Measurements from ENCODE around the gene LSM4. TPM values are rescaled to one million over a fixed set of nuclear protein-coding genes. Genes with fewer than 3 reads are reported as not detected.

LSM4 gene
- total and polyA plus RNA-seq, 2 of the 4 experiments (the other 2 are of a cell fraction), result 44.8 to 118 TPM

Small RNAs within 50 kb of the gene (microRNA-seq; reads per million reads assigned to microRNA genes)
- gene MIR3188 (ENCODE audit: insufficient read depth in 1 of 2, insufficient read length in 1 of 2, unreplicated experiment in 1 of 2) (0.37 to 7.2 reads per million in 2 experiments), gene RN7SL513P (ENCODE audit: insufficient read depth, insufficient read length) (not detected), gene RPL39P38 (ENCODE audit: insufficient read depth, insufficient read length) (not detected)

Small RNAs within 50 kb of the gene (small RNA-seq; reads per million reads assigned to genes)
- 0 reads per million in 5 experiments for gene MIR3188
- gene RN7SL513P, result 0 reads per million in 5 experiments
- gene RPL39P38, result 0 reads per million in 5 experiments

Other genes starting within 250 kb of the LSM4 start
- not detected in 2 replicates for gene IL12RB1, start 236.1 kb downstream of the LSM4 start, total RNA-seq (2012; rRNA removed)
- not detected in 2 replicates for gene IL12RB1, start 236.1 kb downstream of the LSM4 start, polyA plus RNA-seq (2012; rRNA removed)
- 1.3 and 1.4 TPM in 2 replicates for gene MAST3, start 225.3 kb downstream of the LSM4 start, total RNA-seq (2012; rRNA removed)
- gene MAST3, start 225.3 kb downstream of the LSM4 start, polyA plus RNA-seq (2012; rRNA removed), result 3.9 and 4.3 TPM in 2 replicates
- gene PIK3R2, start 169.9 kb downstream of the LSM4 start, total RNA-seq (2012; rRNA removed), result 8.9 and 12.2 TPM in 2 replicates
- 25.1 and 27.7 TPM in 2 replicates for gene PIK3R2, start 169.9 kb downstream of the LSM4 start, polyA plus RNA-seq (2012; rRNA removed)
- 1.1 and 2.3 TPM in 2 replicates for gene IFI30, start 149.3 kb downstream of the LSM4 start, total RNA-seq (2012; rRNA removed)
- 2.3 and 4.0 TPM in 2 replicates for gene IFI30, start 149.3 kb downstream of the LSM4 start, polyA plus RNA-seq (2012; rRNA removed)
- 7.2 TPM in 2 replicates for gene MPV17L2, start 129.9 kb downstream of the LSM4 start, total RNA-seq (2012; rRNA removed)
- 19.5 and 22.5 TPM in 2 replicates for gene MPV17L2, start 129.9 kb downstream of the LSM4 start, polyA plus RNA-seq (2012; rRNA removed)
- gene RAB3A, start 119.0 kb downstream of the LSM4 start, total RNA-seq (2012; rRNA removed), result 2.8 and 3.0 TPM in 2 replicates
- 13.4 and 13.6 TPM in 2 replicates for gene RAB3A, start 119.0 kb downstream of the LSM4 start, polyA plus RNA-seq (2012; rRNA removed)
- gene PDE4C, start 96.6 kb downstream of the LSM4 start, total RNA-seq (2012; rRNA removed), result 0.18 TPM in 1 of 2 replicates, not detected in the other
- 0.22 and 0.24 TPM in 2 replicates for gene PDE4C, start 96.6 kb downstream of the LSM4 start, polyA plus RNA-seq (2012; rRNA removed)
- gene IQCN, start 48.6 kb downstream of the LSM4 start, total RNA-seq (2012; rRNA removed), result 0.18 and 0.28 TPM in 2 replicates
- 0.60 and 0.67 TPM in 2 replicates for gene IQCN, start 48.6 kb downstream of the LSM4 start, polyA plus RNA-seq (2012; rRNA removed)
- gene JUND, start 41.5 kb downstream of the LSM4 start, total RNA-seq (2012; rRNA removed), result 14.2 and 22.8 TPM in 2 replicates
- 77.2 and 101 TPM in 2 replicates for gene JUND, start 41.5 kb downstream of the LSM4 start, polyA plus RNA-seq (2012; rRNA removed)
- 11.1 and 14.3 TPM in 2 replicates for gene PGPEP1, start 17.5 kb upstream of the LSM4 start, total RNA-seq (2012; rRNA removed)
- 11.8 and 13.3 TPM in 2 replicates for gene PGPEP1, start 17.5 kb upstream of the LSM4 start, polyA plus RNA-seq (2012; rRNA removed)
- 5.6 and 10.3 TPM in 2 replicates for gene GDF15, start 63.1 kb upstream of the LSM4 start, total RNA-seq (2012; rRNA removed)
- gene GDF15, start 63.1 kb upstream of the LSM4 start, polyA plus RNA-seq (2012; rRNA removed), result 43.5 and 49.8 TPM in 2 replicates
- gene LRRC25, start 74.5 kb upstream of the LSM4 start, total RNA-seq (2012; rRNA removed), result not detected in 2 replicates
- gene LRRC25, start 74.5 kb upstream of the LSM4 start, polyA plus RNA-seq (2012; rRNA removed), result 0.03 TPM in 1 of 2 replicates, not detected in the other
- 13.3 and 14.9 TPM in 2 replicates for gene SSBP4, start 96.3 kb upstream of the LSM4 start, total RNA-seq (2012; rRNA removed)
- 39.7 and 48.1 TPM in 2 replicates for gene SSBP4, start 96.3 kb upstream of the LSM4 start, polyA plus RNA-seq (2012; rRNA removed)
- 3.4 and 3.9 TPM in 2 replicates for gene ISYNA1, start 115.1 kb upstream of the LSM4 start, total RNA-seq (2012; rRNA removed)
- gene ISYNA1, start 115.1 kb upstream of the LSM4 start, polyA plus RNA-seq (2012; rRNA removed), result 24.7 and 29.4 TPM in 2 replicates
- 6.3 and 6.7 TPM in 2 replicates for gene ELL, start 199.0 kb upstream of the LSM4 start, total RNA-seq (2012; rRNA removed)
- gene ELL, start 199.0 kb upstream of the LSM4 start, polyA plus RNA-seq (2012; rRNA removed), result 13.1 and 15.0 TPM in 2 replicates
- 134 and 153 TPM in 2 replicates for gene FKBP8, start 220.5 kb upstream of the LSM4 start, total RNA-seq (2012; rRNA removed)
- 289 and 312 TPM in 2 replicates for gene FKBP8, start 220.5 kb upstream of the LSM4 start, polyA plus RNA-seq (2012; rRNA removed)
- gene KXD1, start 234.8 kb upstream of the LSM4 start, total RNA-seq (2012; rRNA removed), result 66.7 and 89.2 TPM in 2 replicates
- gene KXD1, start 234.8 kb upstream of the LSM4 start, polyA plus RNA-seq (2012; rRNA removed), result 196 and 253 TPM in 2 replicates
- gene UBA52, start 248.8 kb upstream of the LSM4 start, total RNA-seq (2012; rRNA removed), result 1,030 and 1,144 TPM in 2 replicates
- 2,778 and 3,008 TPM in 2 replicates for gene UBA52, start 248.8 kb upstream of the LSM4 start, polyA plus RNA-seq (2012; rRNA removed)

All from IMR-90 (cell line).